HepG2 (cell line): ENCODE data around the gene FGFR3. TPM values are rescaled to one million over a fixed set of nuclear protein-coding genes. Genes with fewer than 3 reads are reported as not detected.

Experiments used
- AHR ChIP-seq: IDR thresholded peaks from 2 replicates; pipeline ENCODE4 v1.6.1; 2018; ENCODE audit warnings: missing genetic modification reagents, missing compliant biosample characterization
- BATF2 ChIP-seq: sonication (generic); formaldehyde crosslinking; IDR thresholded peaks from 2 replicates; pipeline ENCODE4 v1.8.0; 2022; ENCODE audit warnings: mild to moderate bottlenecking, missing genetic modification reagents, moderate library complexity
- GABPB1 ChIP-seq: IDR thresholded peaks from 2 replicates; pipeline ENCODE4 v1.6.1; 2016; ENCODE audit warnings: mild to moderate bottlenecking, missing genetic modification reagents, moderate library complexity, missing compliant biosample characterization
- HIVEP1 ChIP-seq: sonication (generic); formaldehyde crosslinking; IDR thresholded peaks from 2 replicates; pipeline ENCODE4 v1.4.0; 2020; ENCODE audit warnings: mild to moderate bottlenecking, missing genetic modification reagents
- KDM5A ChIP-seq: fragments of 200-600 bp; sonication (generic); IDR thresholded peaks from 2 replicates; pipeline ENCODE4 v1.7.0; 2018; ENCODE audit warnings: antibody characterized with exemption, mild to moderate bottlenecking, low read length, borderline replicate concordance
- KLF11 ChIP-seq: IDR thresholded peaks from 2 replicates; pipeline ENCODE4 v1.6.1; 2016; ENCODE audit warnings: missing compliant biosample characterization
- NFKBIZ ChIP-seq: IDR thresholded peaks from 2 replicates; pipeline ENCODE4 v1.6.1; 2018; ENCODE audit warnings: missing genetic modification reagents, missing compliant biosample characterization
- POLR2G ChIP-seq: fragments of 200-400 bp; formaldehyde crosslinking; IDR thresholded peaks from 2 replicates; pipeline ENCODE4 v1.6.1; 2018; ENCODE audit warnings: mild to moderate bottlenecking, low read depth, low read length, moderate library complexity
- PPARG ChIP-seq: conservative IDR thresholded peaks from 2 replicates; pipeline ENCODE4 v1.6.1; 2016; ENCODE audit warnings: missing biosample characterization, missing genetic modification reagents
- RAD21 ChIP-seq: fragments of 450-650 bp; formaldehyde crosslinking; IDR thresholded peaks from 2 replicates; pipeline ENCODE4 v1.5.0; 2020; ENCODE audit warnings: mild to moderate bottlenecking
- REXO4 ChIP-seq: sonication (generic); formaldehyde crosslinking; IDR thresholded peaks from 2 replicates; pipeline ENCODE4 v1.8.0; 2022; ENCODE audit warnings: missing genetic modification reagents, mild to moderate bottlenecking, borderline replicate concordance
- SNAPC2 ChIP-seq: sonication (generic); formaldehyde crosslinking; IDR thresholded peaks from 2 replicates; pipeline ENCODE4 v1.8.1; 2022; ENCODE audit warnings: mild to moderate bottlenecking, missing genetic modification reagents
- TFDP1 ChIP-seq: IDR thresholded peaks from 2 replicates; pipeline ENCODE4 v1.6.1; 2016; ENCODE audit warnings: missing compliant biosample characterization, missing genetic modification reagents, borderline replicate concordance
- THAP7 ChIP-seq: sonication (generic); formaldehyde crosslinking; IDR thresholded peaks from 2 replicates; pipeline ENCODE4 v1.8.1; 2023; ENCODE audit warnings: mild to moderate bottlenecking, missing genetic modification reagents
- ZNF263 ChIP-seq: sonication (generic); formaldehyde crosslinking; IDR thresholded peaks from 2 replicates; pipeline ENCODE4 v1.4.0; 2020; ENCODE audit warnings: missing genetic modification reagents
- ZNF441 ChIP-seq: sonication (generic); formaldehyde crosslinking; IDR thresholded peaks from 2 replicates; pipeline ENCODE4 v1.7.0; 2021; ENCODE audit warnings: missing genetic modification reagents, borderline replicate concordance
- ZNF569 ChIP-seq: sonication (generic); formaldehyde crosslinking; IDR thresholded peaks from 2 replicates; pipeline ENCODE4 v1.5.0; 2020; ENCODE audit warnings: mild to moderate bottlenecking, missing genetic modification reagents, moderate library complexity, borderline replicate concordance
- ZNF605 ChIP-seq: sonication (generic); formaldehyde crosslinking; IDR thresholded peaks from 2 replicates; pipeline ENCODE4 v1.8.0; 2022; ENCODE audit warnings: mild to moderate bottlenecking, missing genetic modification reagents
- ZNF652 ChIP-seq: IDR thresholded peaks from 2 replicates; pipeline ENCODE4 v1.6.1; 2016; ENCODE audit warnings: low read depth, borderline replicate concordance
- ZSCAN22 ChIP-seq: sonication (generic); formaldehyde crosslinking; IDR thresholded peaks from 2 replicates; pipeline ENCODE4 v1.4.0; 2020; ENCODE audit warnings: mild to moderate bottlenecking, missing genetic modification reagents
- polyA plus RNA-seq, 8 experiments: library from polyadenylated mRNA; depleted of rRNA in 3 of 8; stranded (reverse) in 7 of 8; unstranded in 1 of 8; fragments of >200 nt; fragmentation: Illumina TruSeq in 4 of 8; extraction: Trizol in 4 of 8; gene quantifications; 2 replicates each; pipeline versions ENCODE4 v1.2.1 to v1.2.3, GENCODE V29; 2011 to 2016; ENCODE audit warnings: low read depth in 4 of 8, missing spikeins in 1 of 8, mixed read lengths in 1 of 8; ENCODE audit not compliant: insufficient read depth in 1 of 8
- total RNA-seq, 5 experiments: library from RNA; depleted of rRNA; stranded (reverse); fragments of >200 nt; fragmentation: Illumina TruSeq; extraction: Trizol; gene quantifications; 2 replicates each; pipeline ENCODE4 v1.2.3, GENCODE V29; 2016; ENCODE audit warnings: low read depth in 1 of 5
- TF ChIP-seq, protein P1 (sequence below): sonication (generic); formaldehyde crosslinking; IDR thresholded peaks from 2 replicates; pipeline ENCODE4 v1.5.0; 2020; ENCODE audit warnings: mild to moderate bottlenecking, missing genetic modification reagents
- TF ChIP-seq, protein P2 (sequence below): sonication (generic); formaldehyde crosslinking; IDR thresholded peaks from 2 replicates; pipeline ENCODE4 v1.9.0; 2021; ENCODE audit warnings: missing genetic modification reagents, borderline replicate concordance
- TF ChIP-seq, protein P3 (sequence below): sonication (generic); formaldehyde crosslinking; IDR thresholded peaks from 2 replicates; pipeline ENCODE4 v1.4.0; 2020; ENCODE audit warnings: low read depth, mild to moderate bottlenecking, missing genetic modification reagents

The FGFR3 gene
- total and polyA plus RNA-seq, 2 of the 13 experiments (the other 11 are each of a cell fraction or from before 2014, with no cell fraction given), result 103 to 109 TPM

GRCh38 chr4:1746265-1746691, 46.8 kb upstream of the FGFR3 start (continued):
- TF ChIP-seq ZNF569 (CRISPR knock-in tag), result no peak
- no peak for TF ChIP-seq ZNF441 (CRISPR knock-in tag)
- TF ChIP-seq, protein P1, sequence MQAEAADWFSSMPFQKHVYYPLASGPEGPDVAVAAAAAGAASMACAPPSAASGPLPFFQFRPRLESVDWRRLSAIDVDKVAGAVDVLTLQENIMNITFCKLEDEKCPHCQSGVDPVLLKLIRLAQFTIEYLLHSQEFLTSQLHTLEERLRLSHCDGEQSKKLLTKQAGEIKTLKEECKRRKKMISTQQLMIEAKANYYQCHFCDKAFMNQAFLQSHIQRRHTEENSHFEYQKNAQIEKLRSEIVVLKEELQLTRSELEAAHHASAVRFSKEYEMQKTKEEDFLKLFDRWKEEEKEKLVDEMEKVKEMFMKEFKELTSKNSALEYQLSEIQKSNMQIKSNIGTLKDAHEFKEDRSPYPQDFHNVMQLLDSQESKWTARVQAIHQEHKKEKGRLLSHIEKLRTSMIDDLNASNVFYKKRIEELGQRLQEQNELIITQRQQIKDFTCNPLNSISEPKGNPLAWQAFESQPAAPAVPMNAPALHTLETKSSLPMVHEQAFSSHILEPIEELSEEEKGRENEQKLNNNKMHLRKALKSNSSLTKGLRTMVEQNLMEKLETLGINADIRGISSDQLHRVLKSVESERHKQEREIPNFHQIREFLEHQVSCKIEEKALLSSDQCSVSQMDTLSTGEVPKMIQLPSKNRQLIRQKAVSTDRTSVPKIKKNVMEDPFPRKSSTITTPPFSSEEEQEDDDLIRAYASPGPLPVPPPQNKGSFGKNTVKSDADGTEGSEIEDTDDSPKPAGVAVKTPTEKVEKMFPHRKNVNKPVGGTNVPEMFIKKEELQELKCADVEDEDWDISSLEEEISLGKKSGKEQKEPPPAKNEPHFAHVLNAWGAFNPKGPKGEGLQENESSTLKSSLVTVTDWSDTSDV (CRISPR knock-in tag), result no peak
- peak; percentile 78; the same call in 1 of the 2 replicates for TF ChIP-seq ZNF605 (CRISPR knock-in tag)
- TF ChIP-seq GABPB1 (CRISPR knock-in tag), result peak; percentile 62
- no peak for TF ChIP-seq NFKBIZ (CRISPR knock-in tag)
- no peak for TF ChIP-seq ZNF652 (CRISPR knock-in tag)
- TF ChIP-seq, protein P2, sequence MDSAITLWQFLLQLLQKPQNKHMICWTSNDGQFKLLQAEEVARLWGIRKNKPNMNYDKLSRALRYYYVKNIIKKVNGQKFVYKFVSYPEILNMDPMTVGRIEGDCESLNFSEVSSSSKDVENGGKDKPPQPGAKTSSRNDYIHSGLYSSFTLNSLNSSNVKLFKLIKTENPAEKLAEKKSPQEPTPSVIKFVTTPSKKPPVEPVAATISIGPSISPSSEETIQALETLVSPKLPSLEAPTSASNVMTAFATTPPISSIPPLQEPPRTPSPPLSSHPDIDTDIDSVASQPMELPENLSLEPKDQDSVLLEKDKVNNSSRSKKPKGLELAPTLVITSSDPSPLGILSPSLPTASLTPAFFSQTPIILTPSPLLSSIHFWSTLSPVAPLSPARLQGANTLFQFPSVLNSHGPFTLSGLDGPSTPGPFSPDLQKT (CRISPR knock-in tag), result no peak
- 0 out of 2 replicates have a peak, but pooled peaks have one; percentile 32 for TF ChIP-seq ZSCAN22 (CRISPR knock-in tag)
- TF ChIP-seq AHR, result 0 out of 2 replicates have a peak, but pooled peaks have one; percentile 4
- no peak; the same call in 1 of the 2 replicates for TF ChIP-seq KLF11 (CRISPR knock-in tag)
- TF ChIP-seq POLR2G, result no peak
- TF ChIP-seq KDM5A, result no peak
- no peak for TF ChIP-seq BATF2 (CRISPR knock-in tag)
- no peak for TF ChIP-seq PPARG (CRISPR knock-in tag)
- TF ChIP-seq TFDP1 (CRISPR knock-in tag), result peak; percentile 20; the same call in 1 of the 2 replicates
- no peak for TF ChIP-seq REXO4 (CRISPR knock-in tag)
- TF ChIP-seq, protein P3, sequence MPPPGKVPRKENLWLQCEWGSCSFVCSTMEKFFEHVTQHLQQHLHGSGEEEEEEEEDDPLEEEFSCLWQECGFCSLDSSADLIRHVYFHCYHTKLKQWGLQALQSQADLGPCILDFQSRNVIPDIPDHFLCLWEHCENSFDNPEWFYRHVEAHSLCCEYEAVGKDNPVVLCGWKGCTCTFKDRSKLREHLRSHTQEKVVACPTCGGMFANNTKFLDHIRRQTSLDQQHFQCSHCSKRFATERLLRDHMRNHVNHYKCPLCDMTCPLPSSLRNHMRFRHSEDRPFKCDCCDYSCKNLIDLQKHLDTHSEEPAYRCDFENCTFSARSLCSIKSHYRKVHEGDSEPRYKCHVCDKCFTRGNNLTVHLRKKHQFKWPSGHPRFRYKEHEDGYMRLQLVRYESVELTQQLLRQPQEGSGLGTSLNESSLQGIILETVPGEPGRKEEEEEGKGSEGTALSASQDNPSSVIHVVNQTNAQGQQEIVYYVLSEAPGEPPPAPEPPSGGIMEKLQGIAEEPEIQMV (CRISPR knock-in tag), result peak; percentile 100
- no peak for TF ChIP-seq HIVEP1
- TF ChIP-seq ZNF263 (CRISPR knock-in tag), result peak; percentile 51; the same call in 1 of the 2 replicates
- TF ChIP-seq RAD21, result peak; percentile 94
- no peak for TF ChIP-seq SNAPC2
- TF ChIP-seq THAP7 (CRISPR knock-in tag), result 0 out of 2 replicates have a peak, but pooled peaks have one; percentile 64
